Hepatocyte (in vitro differentiated cells): ENCODE data around the gene ANKRD11. TPM values are rescaled to one million over a fixed set of nuclear protein-coding genes. Genes with fewer than 3 reads are reported as not detected.

Source experiments
- DNase-seq: peaks from one replicate; pipeline ENCODE4 v3.0.0-alpha.2; 2016; ENCODE audit warnings: low spot score
- H2AFZ ChIP-seq: fragments of 200-600 bp; sonication (generic); 2 replicates; pipeline ENCODE4 v1.6.0; 2016; ENCODE audit warnings: antibody characterized with exemption, mild to moderate bottlenecking
- H3K27ac ChIP-seq: fragments of 200-600 bp; sonication (generic); 2 replicates; pipeline ENCODE4 v1.5.1; 2016; ENCODE audit warnings: mild to moderate bottlenecking
- H3K27me3 ChIP-seq: fragments of 200-600 bp; sonication (generic); 2 replicates; pipeline ENCODE4 v1.6.1; 2016
- H3K36me3 ChIP-seq: fragments of 200-600 bp; sonication (generic); replicated peaks from 2 replicates; pipeline ENCODE4 v1.5.1; 2016; ENCODE audit warnings: low read depth; ENCODE audit not compliant: insufficient read depth
- H3K4me1 ChIP-seq: fragments of 200-600 bp; sonication (generic); 2 replicates; pipeline ENCODE4 v1.5.1; 2016; ENCODE audit warnings: mild to moderate bottlenecking, moderate library complexity; ENCODE audit not compliant: insufficient read depth
- H3K4me2 ChIP-seq: fragments of 200-600 bp; sonication (generic); 2 replicates; pipeline ENCODE4 v1.6.0; 2016
- H3K4me3 ChIP-seq: fragments of 200-600 bp; sonication (generic); 2 replicates; pipeline ENCODE4 v1.5.1; 2016; ENCODE audit warnings: mild to moderate bottlenecking
- H3K79me2 ChIP-seq: fragments of 200-600 bp; sonication (generic); 2 replicates; pipeline ENCODE4 v1.6.0; 2017; ENCODE audit warnings: mild to moderate bottlenecking
- H3K9me2 ChIP-seq: fragments of 200-600 bp; sonication (generic); replicated peaks from 2 replicates; pipeline ENCODE4 v1.6.0; 2017; ENCODE audit warnings: mild to moderate bottlenecking; ENCODE audit not compliant: insufficient read depth
- H3K9me3 ChIP-seq: fragments of 200-600 bp; sonication (generic); 2 replicates; pipeline ENCODE4 v1.5.1; 2016; ENCODE audit warnings: low read depth, mild to moderate bottlenecking
- H4K20me1 ChIP-seq: fragments of 200-600 bp; sonication (generic); 2 replicates; pipeline ENCODE4 v1.6.0; 2016; ENCODE audit warnings: mild to moderate bottlenecking; ENCODE audit not compliant: insufficient read depth, poor library complexity, severe bottlenecking
- CTCF ChIP-seq: fragments of 200-600 bp; sonication (generic); IDR thresholded peaks from 2 replicates; pipeline ENCODE4 v1.5.1; 2016; ENCODE audit warnings: antibody characterized with exemption, mild to moderate bottlenecking; ENCODE audit not compliant: poor library complexity
- EZH2 ChIP-seq: fragments of 200-600 bp; sonication (generic); IDR thresholded peaks from 2 replicates; pipeline ENCODE4 v1.6.1; 2016; ENCODE audit warnings: antibody characterized with exemption, mild to moderate bottlenecking, borderline replicate concordance
- EZH2phosphoT487 ChIP-seq: fragments of 200-600 bp; sonication (generic); IDR thresholded peaks from one replicate; pipeline ENCODE4 v1.6.1; 2018; ENCODE audit warnings: antibody characterized with exemption, mild to moderate bottlenecking, low read depth, moderate library complexity; ENCODE audit not compliant: unreplicated experiment, severe bottlenecking
- WGBS: methylation state at CpG from one replicate; pipeline ENCODE4 v1.1.6; 2016; ENCODE audit warnings: low lambda C conversion rate; ENCODE audit errors: missing lambda C conversion rate; 5-methylcytosine and 5-hydroxymethylcytosine counted together
- polyA plus RNA-seq: library from polyadenylated mRNA; unstranded; fragments of >200 nt; fragmentation: Nextera tagmentation; extraction: Ambion mirVana; gene quantifications from 2 replicates; pipeline ENCODE4 v1.2.1, GENCODE V29; 2016
- total RNA-seq: library from RNA; depleted of rRNA; stranded (reverse); fragments of >200 nt; gene quantifications from 2 replicates; pipeline ENCODE4 v1.2.3, GENCODE V29; 2014

ANKRD11 gene
- total and polyA plus RNA-seq, 2 experiments from 2014 or later = 48.7 to 130 TPM

DNA sequence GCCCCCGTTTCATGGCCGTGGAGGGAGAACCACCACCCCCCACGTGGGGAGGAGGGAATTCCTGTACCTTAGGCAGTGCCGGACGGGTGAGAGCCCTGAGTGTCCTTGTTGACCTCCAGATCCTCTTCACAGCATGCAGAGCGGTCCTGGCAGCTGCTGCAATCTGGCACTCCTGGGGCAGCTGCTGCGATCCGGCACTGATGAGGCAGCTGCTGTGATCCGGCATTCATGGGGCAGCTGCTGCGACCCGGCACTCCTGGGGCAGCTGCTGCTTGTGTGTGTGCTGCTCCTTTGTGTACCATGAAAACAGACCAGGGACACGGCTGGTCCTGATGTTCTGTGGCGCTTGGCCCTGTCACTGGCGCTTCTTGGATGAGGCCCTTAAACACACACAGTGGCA lies 260.1 kb downstream of the ANKRD11 start:
- H4K20me1 ChIP-seq = no peaks in the 10 kb centered on the region
- TF ChIP-seq EZH2phosphoT487 (no peak), CTCF (no peak), EZH2 (no peak)
- H3K4me2 ChIP-seq = no peak overlapping the region
- no peaks in the 10 kb centered on the region for H3K4me1 ChIP-seq
- H3K9me3 ChIP-seq = peaks cover 4% of the 10 kb centered on the region
- no peak overlapping the region for H3K27ac ChIP-seq
- no peaks in the 10 kb centered on the region for H3K9me2 ChIP-seq
- no peak for DNase-seq
- H3K27me3 ChIP-seq = no peaks in the 10 kb centered on the region
- H2AFZ ChIP-seq = no peak overlapping the region
- peaks cover 11% of the 10 kb centered on the region for H3K36me3 ChIP-seq
- no peak overlapping the region for H3K4me3 ChIP-seq
- H3K79me2 ChIP-seq = no peaks in the 10 kb centered on the region
- 99% methylated on average over 14 of the region's 14 CpGs for WGBS

DNA sequence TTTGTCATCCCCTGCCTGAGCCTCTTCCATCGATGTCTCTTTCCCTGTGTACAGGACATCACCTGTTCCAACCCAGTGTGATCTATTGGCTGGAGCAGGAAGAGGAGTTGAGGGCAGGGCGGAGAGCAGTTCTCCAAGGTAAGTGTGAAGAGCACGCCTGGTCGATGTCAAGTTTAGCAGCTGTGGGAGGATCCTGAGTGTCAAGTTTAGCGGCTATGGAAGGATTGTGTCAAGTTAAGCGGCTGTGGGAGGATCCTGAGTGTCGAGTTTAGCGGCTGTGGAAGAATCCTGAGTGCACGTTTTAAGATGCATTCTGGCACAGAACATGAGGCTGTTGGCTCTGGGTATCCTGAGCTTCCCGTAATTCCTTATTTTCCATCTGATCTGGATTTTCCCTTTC lies 265.7 kb downstream of the ANKRD11 start:
- TF ChIP-seq EZH2 = no peak
- TF ChIP-seq CTCF = no peak
- TF ChIP-seq EZH2phosphoT487 = no peak
- Histone ChIP-seq H3K27me3 (no peaks in the 10 kb centered on the region), H3K9me3 (peaks cover 4% of the 10 kb centered on the region), H3K4me1 (no peaks in the 10 kb centered on the region), H3K4me2 (no peak overlapping the region), H3K79me2 (peaks cover 2% of the 10 kb centered on the region), H2AFZ (no peak overlapping the region), H3K9me2 (no peaks in the 10 kb centered on the region), H3K27ac (no peak overlapping the region), H4K20me1 (no peaks in the 10 kb centered on the region), H3K4me3 (no peak overlapping the region), H3K36me3 (peaks cover 11% of the 10 kb centered on the region)
- WGBS = 96% methylated on average over 9 of the region's 10 CpGs
- no peak for DNase-seq

- no peaks in the 10 kb centered on the region for H3K4me1 ChIP-seq
- H3K4me2 ChIP-seq = no peak overlapping the region
- DNase-seq = no peak
- no peak overlapping the region for H3K4me3 ChIP-seq
- peaks cover 18% of the 10 kb centered on the region for H3K79me2 ChIP-seq
- no peak overlapping the region for H3K27ac ChIP-seq
- H4K20me1 ChIP-seq = no peaks in the 10 kb centered on the region
- TF ChIP-seq EZH2phosphoT487 (no peak), EZH2 (no peak)
- peaks cover 4% of the 10 kb centered on the region for H3K9me3 ChIP-seq
- H3K36me3 ChIP-seq = peaks cover 5% of the 10 kb centered on the region
- WGBS = over 99% methylated on average over 21 of the region's 21 CpGs
- H3K9me2 ChIP-seq = no peaks in the 10 kb centered on the region
- no peak overlapping the region for H2AFZ ChIP-seq
- no peaks in the 10 kb centered on the region for H3K27me3 ChIP-seq
Observed at GRCh38 chr16:89222931-89223330, 267.4 kb downstream of the ANKRD11 start.

- H3K9me3 ChIP-seq = peaks cover 4% of the 10 kb centered on the region
- no peak overlapping the region for H3K4me3 ChIP-seq
- H3K79me2 ChIP-seq = peaks cover 21% of the 10 kb centered on the region
- no peaks in the 10 kb centered on the region for H3K36me3 ChIP-seq
- no peaks in the 10 kb centered on the region for H4K20me1 ChIP-seq
- DNase-seq = no peak
- no peaks in the 10 kb centered on the region for H3K9me2 ChIP-seq
- no peak for TF ChIP-seq EZH2phosphoT487
- TF ChIP-seq EZH2 = no peak
- TF ChIP-seq CTCF = no peak
- 100% methylated on average over 3 of the region's 3 CpGs for WGBS
- H3K4me2 ChIP-seq = no peak overlapping the region
- no peaks in the 10 kb centered on the region for H3K27me3 ChIP-seq
- H3K27ac ChIP-seq = no peak overlapping the region
- peaks cover 3% of the 10 kb centered on the region for H3K4me1 ChIP-seq
- H2AFZ ChIP-seq = no peak overlapping the region
Observed at GRCh38 chr16:89221604-89222003, 268.8 kb downstream of the ANKRD11 start.
